ENCODE results near the gene DMPK.

DMPK gene

GRCh38 chr19:45782162-45782691 is at the start of gene DMPK:
DMPK (minus strand) TSS chr19:45782490; CDS start chr19:45782352, 138 bp downstream.
- no peak within 1 kb of the TSS for H3K4me3 ChIP-seq (ENCODE audit: low read depth, low read length)
- TF ChIP-seq CTCF (IDR thresholded peaks at IDR 0.05; ENCODE audit: insufficient read depth, low read depth, low read length, missing control alignments) = no peak
- DNase-seq (ENCODE audit: low read depth) = no peak

GRCh38 chr19:45828945-45829344 is 46.7 kb upstream of the DMPK start:
- no peak for DNase-seq (ENCODE audit: low read depth)
- TF ChIP-seq CTCF (IDR thresholded peaks at IDR 0.05; ENCODE audit: insufficient read depth, low read depth, low read length, missing control alignments) = no peak
- no peak overlapping the region for H3K4me3 ChIP-seq (ENCODE audit: low read depth, low read length)

DNA sequence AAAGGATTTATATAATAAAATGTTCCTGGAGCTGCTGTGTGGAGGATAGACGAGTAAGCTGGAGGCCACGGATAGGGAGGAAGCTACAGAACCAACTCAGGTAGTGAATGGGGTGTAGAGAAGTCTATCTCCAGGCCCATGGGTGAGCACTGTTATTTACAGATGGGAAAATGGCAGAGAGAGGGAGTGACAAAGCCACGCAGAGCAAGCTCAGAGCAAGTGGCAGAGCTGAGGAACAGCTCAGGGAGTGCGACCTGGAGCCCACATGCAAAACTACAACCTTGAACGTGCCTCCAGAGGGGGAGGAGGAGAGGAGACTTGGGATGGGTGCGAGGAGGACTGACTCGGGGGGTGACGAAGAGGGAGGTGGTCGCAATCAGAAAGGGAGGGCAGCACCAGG is 46.2 kb upstream of the DMPK start:
- no peak overlapping the region for H3K4me3 ChIP-seq (ENCODE audit: low read depth, low read length)
- DNase-seq (ENCODE audit: low read depth) = no peak
- no peak for TF ChIP-seq CTCF (IDR thresholded peaks at IDR 0.05; ENCODE audit: insufficient read depth, low read depth, low read length, missing control alignments)

DNA sequence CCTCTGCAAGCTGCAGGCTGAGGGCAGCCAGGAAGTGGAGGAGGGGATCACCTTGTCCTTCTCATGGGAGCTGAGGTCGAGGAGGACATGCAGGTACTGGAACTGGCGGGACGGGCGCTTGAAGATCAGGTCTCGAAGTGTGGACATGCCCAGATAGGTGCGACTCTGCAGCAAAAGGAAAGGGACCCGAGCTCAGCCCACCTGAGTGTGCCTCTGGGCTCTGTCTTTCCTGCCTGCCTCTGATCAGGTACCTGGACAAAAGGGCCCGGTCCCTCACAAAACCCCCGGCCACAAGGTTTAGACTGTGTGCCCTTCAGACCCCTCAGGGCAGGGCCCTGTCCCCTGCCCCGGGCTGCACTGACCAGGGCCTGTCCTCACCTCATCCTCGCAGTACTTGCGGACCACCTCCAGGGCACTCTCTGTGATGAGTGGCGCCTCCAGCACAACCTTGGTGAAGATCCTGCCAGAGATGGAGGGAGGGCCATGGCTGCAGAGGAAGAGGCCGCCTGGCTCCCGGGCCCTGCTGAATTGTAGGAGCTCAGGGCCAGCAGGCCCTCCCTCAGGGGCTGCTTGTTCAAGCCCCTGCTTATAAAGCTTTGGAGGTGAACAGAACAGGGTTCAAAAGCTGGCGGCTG is 45.3 kb upstream of the DMPK start:
- no peak overlapping the region for H3K4me3 ChIP-seq (ENCODE audit: low read depth, low read length)
- DNase-seq (ENCODE audit: low read depth) = no peak
- TF ChIP-seq CTCF (IDR thresholded peaks at IDR 0.05; ENCODE audit: insufficient read depth, low read depth, low read length, missing control alignments) = no peak

- no peak for DNase-seq (ENCODE audit: low read depth)
- H3K4me3 ChIP-seq (ENCODE audit: low read depth, low read length) = no peak overlapping the region
- TF ChIP-seq CTCF (IDR thresholded peaks at IDR 0.05; ENCODE audit: insufficient read depth, low read depth, low read length, missing control alignments) = no peak
These were observed 44.6 kb upstream of the DMPK start for GRCh38 chr19:45826934-45827333.

GRCh38 chr19:45825917-45826893 is 43.9 kb upstream of the DMPK start:
- TF ChIP-seq CTCF (IDR thresholded peaks at IDR 0.05; ENCODE audit: insufficient read depth, low read depth, low read length, missing control alignments) = no peak
- no peak overlapping the region for H3K4me3 ChIP-seq (ENCODE audit: low read depth, low read length)
- no peak for DNase-seq (ENCODE audit: low read depth)

Measured in GM12865 (cell line).